Naive thymus-derived CD4-positive, alpha-beta T cell (primary cell): ENCODE data around the gene GRM2. TPM values are rescaled to one million over a fixed set of nuclear protein-coding genes. Genes with fewer than 3 reads are reported as not detected.

Experiments used
- ATAC-seq: fragments of 150-1000 bp; cut with Tn5 transposase; 2 replicates; pipeline ENCODE4 v1.10.0; 2021; ENCODE audit warnings: mild to moderate bottlenecking, moderate library complexity
- CTCF ChIA-PET: fragments of 350-600 bp; sonication (Branson Sonifier 250); formaldehyde crosslinking; loops from one replicate; lab custom pipeline; 2021; ENCODE audit warnings: antibody characterized with exemption; lab: Charles Lee
- POLR2A ChIA-PET: fragments of 350-600 bp; sonication (Branson Sonifier 250); formaldehyde crosslinking; loops from one replicate; lab custom pipeline; 2021; ENCODE audit warnings: antibody characterized with exemption, inconsistent platforms; lab: Charles Lee
- DNase-seq, 9 donors: peaks; one replicate each; pipeline versions ENCODE4 v3.0.0 to v3.0.0-alpha.2; 2020 to 2022; ENCODE audit warnings: mixed read lengths in 1 of 9
- H3K27ac ChIP-seq: one replicate; pipeline ENCODE4 v1.7.0; 2013; ENCODE audit warnings: mild to moderate bottlenecking, low read depth, low read length, moderate library complexity
- H3K27me3 ChIP-seq, 2 donors: one replicate each; pipeline ENCODE4 v1.7.0; 2013; ENCODE audit warnings: low read length in 2 of 2, mild to moderate bottlenecking in 2 of 2, moderate library complexity in 2 of 2; ENCODE audit not compliant: control insufficient read depth in 2 of 2, insufficient read depth in 2 of 2
- H3K36me3 ChIP-seq, 3 experiments: 1 replicate in 2 of 3; 2 replicates in 1 of 3; pipeline ENCODE4 v1.7.0; 2013; ENCODE audit warnings: low read length in 3 of 3, mild to moderate bottlenecking in 3 of 3, moderate library complexity in 1 of 3; ENCODE audit not compliant: insufficient read depth in 3 of 3, control insufficient read depth in 2 of 3
- H3K4me1 ChIP-seq, 2 donors: one replicate each; pipeline ENCODE4 v1.7.0; 2013; ENCODE audit warnings: low read length in 2 of 2, mild to moderate bottlenecking in 2 of 2, moderate library complexity in 1 of 2; ENCODE audit not compliant: control insufficient read depth in 2 of 2, insufficient read depth in 2 of 2
- H3K4me3 ChIP-seq: 2 replicates; pipeline ENCODE4 v1.7.0; 2013; ENCODE audit warnings: mild to moderate bottlenecking, low read length
- H3K9me3 ChIP-seq, 3 experiments: 1 replicate in 2 of 3; 2 replicates in 1 of 3; pipeline ENCODE4 v1.7.0; 2013; ENCODE audit warnings: low read length in 3 of 3; ENCODE audit not compliant: control insufficient read depth in 2 of 3
- H3K27ac Mint-ChIP-seq, 9 donors: one replicate each; pipeline ENCODE4 v1.8.0; 2020 to 2022; ENCODE audit warnings: mixed read lengths in 9 of 9, mild to moderate bottlenecking in 8 of 9, moderate library complexity in 5 of 9, inconsistent platforms in 2 of 9
- H3K27me3 Mint-ChIP-seq, 5 donors: one replicate each; pipeline ENCODE4 v1.8.0; 2021 to 2022; ENCODE audit warnings: mixed read lengths in 5 of 5, mild to moderate bottlenecking in 1 of 5
- H3K36me3 Mint-ChIP-seq, 5 donors: one replicate each; pipeline ENCODE4 v1.8.0; 2020 to 2022; ENCODE audit warnings: mixed read lengths in 5 of 5, mild to moderate bottlenecking in 3 of 5, inconsistent platforms in 1 of 5
- H3K4me1 Mint-ChIP-seq, 7 donors: one replicate each; pipeline ENCODE4 v1.8.0; 2020 to 2022; ENCODE audit warnings: mixed read lengths in 7 of 7, mild to moderate bottlenecking in 3 of 7, inconsistent platforms in 1 of 7
- H3K4me3 Mint-ChIP-seq, 10 donors: one replicate each; pipeline ENCODE4 v1.8.0; 2020 to 2022; ENCODE audit warnings: mild to moderate bottlenecking in 10 of 10, mixed read lengths in 10 of 10, moderate library complexity in 6 of 10, inconsistent platforms in 2 of 10
- H3K9me3 Mint-ChIP-seq, 11 donors: one replicate each; pipeline ENCODE4 v1.8.0; 2020 to 2022; ENCODE audit warnings: mixed read lengths in 11 of 11, mild to moderate bottlenecking in 4 of 11, inconsistent platforms in 1 of 11, moderate library complexity in 1 of 11
- intact Hi-C, 2 donors: fragments of 100-400 bp; cut with micrococcal nuclease; formaldehyde crosslinking; loops; one replicate each; pipeline ENCODE4 v1.15.1; 2023
- polyA plus RNA-seq, 2 donors: library from polyadenylated mRNA; unstranded; fragments of 300-500 nt; fragmentation: Illumina TruSeq; gene quantifications; one replicate each; pipeline ENCODE4 v1.2.3, GENCODE V29; 2021
- total RNA-seq, 6 experiments: library from RNA in 5 of 6; stranded (reverse) in 5 of 6; gene quantifications; 1 replicate in 5 of 6; 2 replicates in 1 of 6; pipeline ENCODE4 v1.2.3 and lab custom pipeline; 2021 to 2026

The GRM2 gene
- total and polyA plus RNA-seq, 7 experiments from 2014 or later: 0.14 to 5.1 (median 3.0) TPM; not detected in 1

DNA sequence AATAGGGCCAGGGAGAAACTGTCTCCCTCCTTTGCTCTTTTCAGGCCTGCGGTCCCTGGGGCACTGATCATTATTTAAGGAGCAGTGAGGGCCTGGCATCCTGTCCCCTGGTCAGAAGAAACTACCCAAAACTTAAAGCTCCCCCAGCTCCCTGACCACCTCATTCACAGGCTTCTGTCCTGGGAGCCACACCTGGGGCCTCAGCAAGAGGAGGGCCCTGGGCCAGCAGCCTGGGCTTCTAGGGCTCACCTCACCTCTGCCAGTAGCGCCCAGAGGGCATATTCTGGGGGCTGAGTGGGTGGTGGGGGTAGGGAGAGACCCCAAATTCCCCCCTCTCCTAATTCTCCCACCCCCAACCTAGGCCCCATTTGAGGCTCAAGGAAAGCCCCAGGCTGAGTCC is 4.7 kb upstream of the GRM2 start:
- DNase-seq (no peak), ATAC-seq (no peak)
- H3K36me3 Mint-ChIP-seq: peaks cover 0 to 24% (median 8%) of the 10 kb centered on the region in 5 donors
- H3K27me3 ChIP-seq: no peaks in the 10 kb centered on the region
- no peak overlapping the region for H3K27ac ChIP-seq
- H3K27ac Mint-ChIP-seq: peak overlapping the region in 3 of 9 donors; percentile 17 to 54 (median 21)
- no peaks in the 10 kb centered on the region for H3K9me3 Mint-ChIP-seq
- H3K9me3 ChIP-seq: no peaks in the 10 kb centered on the region
- CTCF ChIA-PET: no interaction called here
- intact Hi-C loops: no loop called here
- H3K36me3 ChIP-seq: peaks cover 0 to 80% (median 0%) of the 10 kb centered on the region in 3 experiments
- peaks cover 0 to 2% (median 0%) of the 10 kb centered on the region in 5 donors for H3K27me3 Mint-ChIP-seq
- POLR2A ChIA-PET: no interaction called here
- peaks cover 0 to 18% of the 10 kb centered on the region in 2 donors for H3K4me1 ChIP-seq
- H3K4me3 ChIP-seq: no peak overlapping the region
- no peak overlapping the region for H3K4me3 Mint-ChIP-seq
- peaks cover 17 to 50% (median 36%) of the 10 kb centered on the region in 7 donors for H3K4me1 Mint-ChIP-seq

DNA sequence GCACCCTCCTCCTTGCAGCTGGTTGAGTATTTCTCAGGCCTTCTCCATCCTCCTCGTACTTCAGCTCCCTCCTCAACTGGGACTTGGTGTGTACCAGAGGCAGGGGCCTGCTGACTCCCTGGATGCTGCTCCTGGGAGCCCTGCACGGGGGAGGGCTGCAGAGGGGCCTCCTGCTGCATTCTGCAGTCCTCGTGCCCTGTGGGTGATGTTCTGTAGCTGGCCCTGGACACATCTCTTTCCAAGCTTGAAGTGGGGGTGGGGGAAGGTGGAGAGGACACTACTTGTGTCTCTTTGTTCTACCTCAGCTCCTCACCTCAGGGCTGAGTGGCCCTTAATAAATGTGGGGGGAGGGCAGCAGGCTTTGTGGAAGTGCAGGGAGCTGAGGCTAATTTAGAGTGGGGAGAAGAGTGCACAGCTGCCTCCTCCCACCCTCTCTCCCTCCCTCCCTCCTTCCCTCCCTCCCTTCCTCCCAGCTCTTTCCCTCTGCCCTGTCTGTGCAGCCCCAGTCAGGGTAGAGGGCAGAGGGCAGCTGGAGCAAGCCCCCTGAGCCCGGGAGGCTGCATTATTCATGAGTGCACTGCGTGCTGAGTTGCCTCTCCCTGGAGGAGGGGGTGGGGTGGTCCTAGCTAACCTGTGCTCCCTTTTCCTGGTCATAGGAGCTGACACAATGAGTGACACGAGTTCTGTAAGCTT is 3.7 kb upstream of the GRM2 start:
- CTCF ChIA-PET: no interaction called here
- ATAC-seq: no peak
- POLR2A ChIA-PET: no interaction called here
- Mint-ChIP-seq H3K27me3 (peaks cover 0 to 9% (median 0%) of the 10 kb centered on the region in 5 donors), H3K36me3 (peaks cover 0 to 17% (median 4%) of the 10 kb centered on the region in 5 donors), H3K9me3 (no peaks in the 10 kb centered on the region), H3K4me3 (no peak overlapping the region), H3K4me1 (peaks cover 15 to 52% (median 38%) of the 10 kb centered on the region in 7 donors), H3K27ac (no peak overlapping the region)
- H3K4me3 ChIP-seq: no peak overlapping the region
- no peaks in the 10 kb centered on the region for H3K27me3 ChIP-seq
- intact Hi-C loops: no loop called here
- no peak overlapping the region for H3K27ac ChIP-seq
- H3K36me3 ChIP-seq: peaks cover 0 to 69% (median 0%) of the 10 kb centered on the region in 3 experiments
- DNase-seq: no peak
- no peaks in the 10 kb centered on the region for H3K9me3 ChIP-seq
- peaks cover 0 to 18% of the 10 kb centered on the region in 2 donors for H3K4me1 ChIP-seq

DNA sequence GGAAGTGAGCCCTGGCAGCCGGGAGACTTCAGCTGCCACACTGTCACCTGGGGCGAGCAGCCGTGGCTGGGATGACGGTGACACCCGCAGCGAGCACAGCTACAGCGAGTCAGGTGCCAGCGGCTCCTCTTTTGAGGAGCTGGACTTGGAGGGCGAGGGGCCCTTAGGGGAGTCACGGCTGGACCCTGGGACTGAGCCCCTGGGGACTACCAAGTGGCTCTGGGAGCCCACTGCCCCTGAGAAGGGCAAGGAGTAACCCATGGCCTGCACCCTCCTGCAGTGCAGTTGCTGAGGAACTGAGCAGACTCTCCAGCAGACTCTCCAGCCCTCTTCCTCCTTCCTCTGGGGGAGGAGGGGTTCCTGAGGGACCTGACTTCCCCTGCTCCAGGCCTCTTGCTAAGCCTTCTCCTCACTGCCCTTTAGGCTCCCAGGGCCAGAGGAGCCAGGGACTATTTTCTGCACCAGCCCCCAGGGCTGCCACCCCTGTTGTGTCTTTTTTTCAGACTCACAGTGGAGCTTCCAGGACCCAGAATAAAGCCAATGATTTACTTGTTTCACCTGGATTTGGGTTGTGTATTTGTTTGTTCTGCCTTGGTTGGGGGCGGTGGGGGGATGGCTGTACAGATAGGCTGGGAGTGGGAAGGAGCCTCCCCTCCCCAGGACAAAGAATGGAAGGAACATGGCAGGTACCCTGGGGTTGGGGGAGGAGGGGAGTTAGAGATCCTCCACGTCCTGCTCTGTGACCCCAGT is 2.9 kb upstream of the GRM2 start:
- intact Hi-C loops: no loop called here
- H3K4me1 ChIP-seq: peaks cover 0 to 12% of the 10 kb centered on the region in 2 donors
- no peaks in the 10 kb centered on the region for H3K27me3 ChIP-seq
- Mint-ChIP-seq H3K9me3 (no peaks in the 10 kb centered on the region), H3K27me3 (peaks cover 0 to 11% (median 0%) of the 10 kb centered on the region in 5 donors), H3K4me3 (no peak overlapping the region), H3K4me1 (peaks cover 8 to 45% (median 31%) of the 10 kb centered on the region in 7 donors), H3K36me3 (peaks cover 0 to 11% (median 0%) of the 10 kb centered on the region in 5 donors), H3K27ac (peak overlapping the region in 2 of 9 donors; percentile 31 to 36)
- H3K36me3 ChIP-seq: peaks cover 0 to 62% (median 0%) of the 10 kb centered on the region in 3 experiments
- POLR2A ChIA-PET: no interaction called here
- no peak overlapping the region for H3K27ac ChIP-seq
- no peak for ATAC-seq
- H3K9me3 ChIP-seq: no peaks in the 10 kb centered on the region
- no peak overlapping the region for H3K4me3 ChIP-seq
- CTCF ChIA-PET: no interaction called here
- no peak for DNase-seq

DNA sequence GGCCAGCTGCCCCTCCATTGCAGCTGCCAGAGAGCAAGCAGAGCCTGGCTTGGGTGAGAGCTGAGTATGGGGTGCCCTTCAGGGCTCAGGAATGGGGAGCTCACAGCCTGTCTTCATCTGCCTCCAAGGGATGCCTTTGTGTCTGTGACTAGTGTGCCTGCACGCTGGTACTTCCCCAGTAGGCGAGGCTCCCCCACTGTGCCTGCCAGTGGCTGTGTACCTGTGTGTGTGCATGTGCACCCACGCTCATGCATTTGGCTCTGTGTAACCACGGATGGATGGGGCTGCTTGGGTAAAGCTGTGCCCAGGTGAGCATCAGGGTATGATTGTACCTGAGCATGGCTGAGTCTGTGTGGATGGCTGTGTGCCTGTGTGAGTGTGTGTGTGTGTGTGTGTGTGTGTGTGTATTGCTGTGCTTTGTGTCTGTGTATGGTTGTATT is 2.3 kb upstream of the GRM2 start:
- Histone ChIP-seq H3K36me3 (peaks cover 0 to 56% (median 0%) of the 10 kb centered on the region in 3 experiments), H3K27ac (no peak overlapping the region), H3K27me3 (no peaks in the 10 kb centered on the region), H3K4me3 (no peak overlapping the region), H3K9me3 (no peaks in the 10 kb centered on the region), H3K4me1 (peaks cover 0 to 6% of the 10 kb centered on the region in 2 donors)
- H3K4me1 Mint-ChIP-seq: peaks cover 3 to 39% (median 25%) of the 10 kb centered on the region in 7 donors
- intact Hi-C loops: no loop called here
- DNase-seq (no peak), ATAC-seq (no peak)
- CTCF ChIA-PET: no interaction called here
- peaks cover 0 to 7% (median 0%) of the 10 kb centered on the region in 5 donors for H3K36me3 Mint-ChIP-seq
- no peaks in the 10 kb centered on the region for H3K9me3 Mint-ChIP-seq
- POLR2A ChIA-PET: interaction anchor here (0.6 kb wide), 1 partner anchor 1315 kb away, joined by 3 read pairs; no protein-coding TSS in a partner anchor
- no peak overlapping the region for H3K4me3 Mint-ChIP-seq
- H3K27me3 Mint-ChIP-seq: peaks cover 0 to 11% (median 0%) of the 10 kb centered on the region in 5 donors
- H3K27ac Mint-ChIP-seq: peak overlapping the region in 2 of 9 donors; percentile 6 to 31

DNA sequence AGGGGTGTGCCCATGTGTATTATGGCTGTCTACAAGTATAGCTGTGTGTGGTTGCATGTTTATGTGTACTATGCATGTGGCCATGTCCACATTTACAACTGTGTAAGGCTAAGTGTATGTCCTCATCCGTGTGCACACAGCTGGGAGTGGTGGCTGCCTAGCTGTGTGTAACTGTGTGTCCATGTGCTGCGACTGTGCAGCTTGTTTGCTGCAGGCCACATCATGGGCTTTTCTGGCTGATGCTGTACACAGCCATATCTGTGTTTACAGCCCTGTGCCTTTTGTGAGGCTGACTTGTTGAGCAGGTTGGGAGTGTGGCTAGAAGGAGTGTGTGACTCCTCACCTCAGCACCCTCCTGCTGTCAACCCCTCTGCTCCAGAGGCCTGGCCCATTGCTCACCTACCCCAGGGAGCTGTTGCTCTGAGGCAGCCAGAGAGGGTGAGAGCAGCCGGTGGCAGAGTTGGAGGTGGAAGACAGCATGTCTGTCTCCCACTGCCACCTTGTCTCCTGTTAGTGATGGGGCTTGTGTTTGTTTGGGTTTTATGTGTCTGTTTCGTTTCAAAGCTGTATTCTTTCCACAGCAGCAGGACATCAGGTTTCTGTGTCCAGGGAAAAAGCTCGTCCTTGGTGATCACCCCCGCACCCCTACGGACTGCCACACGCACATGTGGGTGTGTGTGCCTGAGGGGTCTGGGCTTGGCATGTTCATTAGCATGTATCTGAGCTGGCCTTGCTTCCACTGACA is 1.4 kb upstream of the GRM2 start:
- Histone ChIP-seq H3K27me3 (no peaks in the 10 kb centered on the region), H3K9me3 (no peaks in the 10 kb centered on the region), H3K36me3 (peaks cover 0 to 47% (median 0%) of the 10 kb centered on the region in 3 experiments), H3K4me3 (no peak overlapping the region), H3K27ac (no peak overlapping the region), H3K4me1 (no peaks in the 10 kb centered on the region)
- H3K36me3 Mint-ChIP-seq: peaks cover 0 to 5% (median 0%) of the 10 kb centered on the region in 5 donors
- no peak overlapping the region for H3K4me3 Mint-ChIP-seq
- peaks cover 10 to 44% (median 30%) of the 10 kb centered on the region in 7 donors for H3K4me1 Mint-ChIP-seq
- H3K27me3 Mint-ChIP-seq: peaks cover 0 to 11% (median 0%) of the 10 kb centered on the region in 5 donors
- intact Hi-C loops: no loop called here
- no peak for ATAC-seq
- no peaks in the 10 kb centered on the region for H3K9me3 Mint-ChIP-seq
- POLR2A ChIA-PET: no interaction called here
- H3K27ac Mint-ChIP-seq: peak overlapping the region in 2 of 9 donors; percentile 37 to 43
- DNase-seq: no peak
- CTCF ChIA-PET: no interaction called here

DNA sequence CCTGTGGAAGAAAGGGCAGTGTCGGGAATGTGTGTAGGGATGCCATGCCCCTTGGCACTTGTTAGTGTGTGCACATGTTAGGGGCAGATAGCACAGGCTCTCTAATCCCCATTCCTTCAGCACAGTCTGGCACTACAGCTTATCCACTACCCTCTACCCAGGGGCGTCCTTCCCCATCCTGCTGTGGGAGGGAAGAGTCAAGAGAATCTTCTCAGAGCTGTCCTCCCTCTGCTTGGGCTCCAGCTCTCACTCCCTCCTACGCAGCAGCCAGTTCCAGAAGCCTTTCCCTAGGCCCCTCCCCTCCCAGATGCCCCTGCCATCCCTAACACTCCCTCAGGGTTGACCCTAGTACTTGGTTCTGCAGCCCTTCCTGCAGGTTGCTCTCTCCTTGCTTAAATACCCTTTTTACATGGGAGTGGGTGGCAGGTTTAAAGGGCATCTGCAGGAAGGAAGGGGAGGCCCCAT is 815 bp upstream of the GRM2 start:
- Histone ChIP-seq H3K9me3 (no peaks in the 10 kb centered on the region), H3K4me1 (no peaks in the 10 kb centered on the region), H3K36me3 (peaks cover 0 to 41% (median 0%) of the 10 kb centered on the region in 3 experiments), H3K27ac (no peak overlapping the region), H3K4me3 (no peak overlapping the region), H3K27me3 (no peaks in the 10 kb centered on the region)
- intact Hi-C loops: no loop called here
- Mint-ChIP-seq H3K36me3 (peaks cover 0 to 5% (median 0%) of the 10 kb centered on the region in 5 donors), H3K27me3 (peaks cover 0 to 11% (median 0%) of the 10 kb centered on the region in 5 donors), H3K4me3 (no peak overlapping the region), H3K9me3 (no peaks in the 10 kb centered on the region), H3K27ac (peak overlapping the region in 2 of 9 donors; percentile 37 to 43), H3K4me1 (peaks cover 10 to 44% (median 30%) of the 10 kb centered on the region in 7 donors)
- DNase-seq: no peak
- no peak for ATAC-seq
- CTCF ChIA-PET: no interaction called here
- POLR2A ChIA-PET: no interaction called here
